Thoracic aorta (tissue), 2 donors: ENCODE results near the gene HCFC2. TPM values are rescaled to one million over a fixed set of nuclear protein-coding genes. Genes with fewer than 3 reads are reported as not detected.

Source experiments
- ATAC-seq: fragments of 150-250 bp; one replicate; pipeline ENCODE4 v1.8.0; 2017; ENCODE audit warnings: low read depth; ENCODE audit not compliant: insufficient number of reproducible peaks, low FRiP score
- DNase-seq: peaks from one replicate; pipeline ENCODE4 v3.0.0-alpha.2; 2020; ENCODE audit warnings: low spot score
- H3K27ac ChIP-seq, 2 donors: fragments of 200-600 bp; sonication (generic); 1 replicate in 1 of 2; 2 replicates in 1 of 2; pipeline ENCODE4 v1.5.1; 2016; ENCODE audit warnings: mild to moderate bottlenecking in 2 of 2, moderate library complexity in 2 of 2
- H3K27me3 ChIP-seq: fragments of 200-600 bp; sonication (generic); replicated peaks from 2 replicates; pipeline ENCODE4 v1.6.0; 2016; ENCODE audit warnings: mild to moderate bottlenecking; ENCODE audit not compliant: insufficient read depth
- H3K36me3 ChIP-seq: fragments of 200-600 bp; sonication (generic); one replicate; pipeline ENCODE4 v1.5.1; 2016
- H3K4me1 ChIP-seq, 2 donors: fragments of 200-600 bp; sonication (generic); 1 replicate in 1 of 2; 2 replicates in 1 of 2; pipeline versions ENCODE4 v1.5.1 to v1.6.0; 2016; ENCODE audit warnings: low read depth in 2 of 2, mild to moderate bottlenecking in 1 of 2; ENCODE audit not compliant: control insufficient read depth in 1 of 2
- H3K4me3 ChIP-seq: fragments of 200-600 bp; sonication (generic); 2 replicates; pipeline ENCODE4 v1.5.1; 2016; ENCODE audit warnings: mild to moderate bottlenecking
- H3K9me3 ChIP-seq: fragments of 200-600 bp; sonication (generic); 2 replicates; pipeline ENCODE4 v1.5.1; 2016
- total RNA-seq, 2 donors: library from RNA; depleted of rRNA; stranded (reverse); fragments of >200 nt; gene quantifications; one replicate each; pipeline versions ENCODE4 v1.1.0 to v1.2.3, GENCODE V29; 2016
- TF ChIP-seq, protein P1 (sequence below): fragments of 200-600 bp; sonication (generic); IDR thresholded peaks from one replicate; pipeline ENCODE4 v1.5.1; 2019; ENCODE audit warnings: antibody characterized with exemption

Gene HCFC2
- total RNA-seq, 2 donors from 2014 or later = 24.1 to 28.6 TPM

DNA sequence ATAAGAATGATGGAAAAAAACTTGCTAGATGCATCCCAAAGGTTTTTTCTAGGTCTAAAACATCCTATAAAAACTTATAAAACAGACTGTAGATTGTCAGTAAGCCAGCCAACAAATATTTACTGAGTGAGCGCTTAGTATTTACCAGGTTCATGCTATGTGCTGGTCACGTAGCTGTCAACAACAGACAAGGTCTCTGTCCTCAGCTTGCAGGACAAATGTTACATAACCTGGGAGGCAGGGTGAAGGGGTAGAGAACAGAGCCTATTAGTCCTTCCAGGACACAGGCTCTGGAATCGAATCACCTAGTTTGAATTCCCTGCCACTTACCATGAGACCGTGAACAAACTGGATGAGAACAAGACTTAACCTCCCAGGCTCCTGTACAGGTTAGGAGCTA, 67.3 kb downstream of the HCFC2 start:
- peaks cover 29 to 64% of the 10 kb centered on the region in 2 donors for H3K4me1 ChIP-seq
- no peak for ATAC-seq

GRCh38 chr12:104132351-104132956, 68.1 kb downstream of the HCFC2 start:
- no peak overlapping the region for H3K27ac ChIP-seq
- H3K36me3 ChIP-seq = peaks cover 15% of the 10 kb centered on the region
- no peak overlapping the region for H3K4me3 ChIP-seq
- DNase-seq (no peak), ATAC-seq (no peak)
- peaks cover 31 to 69% of the 10 kb centered on the region in 2 donors for H3K4me1 ChIP-seq
- TF ChIP-seq, protein P1, sequence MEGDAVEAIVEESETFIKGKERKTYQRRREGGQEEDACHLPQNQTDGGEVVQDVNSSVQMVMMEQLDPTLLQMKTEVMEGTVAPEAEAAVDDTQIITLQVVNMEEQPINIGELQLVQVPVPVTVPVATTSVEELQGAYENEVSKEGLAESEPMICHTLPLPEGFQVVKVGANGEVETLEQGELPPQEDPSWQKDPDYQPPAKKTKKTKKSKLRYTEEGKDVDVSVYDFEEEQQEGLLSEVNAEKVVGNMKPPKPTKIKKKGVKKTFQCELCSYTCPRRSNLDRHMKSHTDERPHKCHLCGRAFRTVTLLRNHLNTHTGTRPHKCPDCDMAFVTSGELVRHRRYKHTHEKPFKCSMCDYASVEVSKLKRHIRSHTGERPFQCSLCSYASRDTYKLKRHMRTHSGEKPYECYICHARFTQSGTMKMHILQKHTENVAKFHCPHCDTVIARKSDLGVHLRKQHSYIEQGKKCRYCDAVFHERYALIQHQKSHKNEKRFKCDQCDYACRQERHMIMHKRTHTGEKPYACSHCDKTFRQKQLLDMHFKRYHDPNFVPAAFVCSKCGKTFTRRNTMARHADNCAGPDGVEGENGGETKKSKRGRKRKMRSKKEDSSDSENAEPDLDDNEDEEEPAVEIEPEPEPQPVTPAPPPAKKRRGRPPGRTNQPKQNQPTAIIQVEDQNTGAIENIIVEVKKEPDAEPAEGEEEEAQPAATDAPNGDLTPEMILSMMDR = no peak
- no peaks in the 10 kb centered on the region for H3K9me3 ChIP-seq
- H3K27me3 ChIP-seq = no peaks in the 10 kb centered on the region

More for the DNA sequence above, 67.3 kb downstream of the HCFC2 start:
- TF ChIP-seq, protein P1 = no peak
- Histone ChIP-seq H3K36me3 (peaks cover 21% of the 10 kb centered on the region), H3K27me3 (no peaks in the 10 kb centered on the region), H3K27ac (no peak overlapping the region), H3K4me3 (no peak overlapping the region), H3K9me3 (no peaks in the 10 kb centered on the region)
- DNase-seq = no peak

- peaks cover 9% of the 10 kb centered on the region for H3K36me3 ChIP-seq
- H3K4me1 ChIP-seq = peaks cover 31 to 69% of the 10 kb centered on the region in 2 donors
- no peaks in the 10 kb centered on the region for H3K9me3 ChIP-seq
- DNase-seq = no peak
- no peaks in the 10 kb centered on the region for H3K27me3 ChIP-seq
- H3K4me3 ChIP-seq = no peak overlapping the region
- TF ChIP-seq, protein P1 = no peak
- no peak overlapping the region for H3K27ac ChIP-seq
- ATAC-seq = no peak
These were observed 69.0 kb downstream of the HCFC2 start for GRCh38 chr12:104133321-104133720.

- TF ChIP-seq, protein P1 = no peak
- H3K27ac ChIP-seq = no peak overlapping the region
- H3K4me1 ChIP-seq = peaks cover 31 to 74% of the 10 kb centered on the region in 2 donors
- ATAC-seq = no peak
- H3K27me3 ChIP-seq = no peaks in the 10 kb centered on the region
- DNase-seq = no peak
- no peaks in the 10 kb centered on the region for H3K9me3 ChIP-seq
- H3K36me3 ChIP-seq = peaks cover 5% of the 10 kb centered on the region
- H3K4me3 ChIP-seq = no peak overlapping the region
These were observed 69.5 kb downstream of the HCFC2 start for GRCh38 chr12:104133866-104134265.

- TF ChIP-seq, protein P1 = no peak
- Histone ChIP-seq H3K4me3 (no peak overlapping the region), H3K27me3 (no peaks in the 10 kb centered on the region), H3K9me3 (no peaks in the 10 kb centered on the region), H3K27ac (no peak overlapping the region), H3K4me1 (peaks cover 31 to 80% of the 10 kb centered on the region in 2 donors), H3K36me3 (peaks cover 4% of the 10 kb centered on the region)
- ATAC-seq = no peak
- DNase-seq = no peak
These were observed 70.6 kb downstream of the HCFC2 start for GRCh38 chr12:104134882-104135281.
